DND-41 (cell line): ENCODE measurements around the gene FAM13A.

Experiments
- ATAC-seq: fragments of 200-7000 bp; cut with Tn5 transposase; 3 replicates; pipeline ENCODE4 v1.9.1; 2021; ENCODE audit warnings: low read depth; ENCODE audit not compliant: insufficient read depth
- DNase-seq: peaks from one replicate; pipeline ENCODE4 v3.0.0-alpha.2; 2020
- H2AFZ ChIP-seq: 2 replicates; pipeline ENCODE4 v1.6.0; 2012; ENCODE audit warnings: low read depth, low read length
- H3K27ac ChIP-seq: 2 replicates; pipeline ENCODE4 v1.5.1; 2012; ENCODE audit warnings: low read length, inconsistent platforms
- H3K27me3 ChIP-seq: fragments of 200-600 bp; sonication (generic); 2 replicates; pipeline ENCODE4 v1.6.0; 2012; ENCODE audit warnings: low read length, mild to moderate bottlenecking, inconsistent platforms; ENCODE audit not compliant: insufficient read depth, poor library complexity
- H3K36me3 ChIP-seq: 2 replicates; pipeline ENCODE4 v1.5.1; 2012; ENCODE audit warnings: low read length, inconsistent platforms; ENCODE audit not compliant: insufficient read depth
- H3K4me1 ChIP-seq: 2 replicates; pipeline ENCODE4 v1.5.1; 2012; ENCODE audit warnings: mild to moderate bottlenecking, low read length; ENCODE audit not compliant: insufficient read depth
- H3K4me2 ChIP-seq: 2 replicates; pipeline ENCODE4 v1.6.0; 2012; ENCODE audit warnings: mild to moderate bottlenecking, moderate library complexity, low read length, inconsistent platforms; ENCODE audit not compliant: insufficient read depth
- H3K4me3 ChIP-seq, 2 experiments: fragments of 200-600 bp in 1 of 2; shearing (Covaris generic) in 1 of 2; 2 replicates each; pipeline ENCODE4 v1.5.1; 2012 to 2016; ENCODE audit warnings: inconsistent platforms in 2 of 2, low read length in 2 of 2, mild to moderate bottlenecking in 2 of 2, low read depth in 1 of 2, moderate library complexity in 1 of 2
- H3K79me2 ChIP-seq: 2 replicates; pipeline ENCODE4 v1.6.0; 2012; ENCODE audit warnings: low read length, inconsistent platforms; ENCODE audit not compliant: insufficient read depth
- H3K9ac ChIP-seq: 2 replicates; pipeline ENCODE4 v1.6.0; 2012; ENCODE audit warnings: low read depth, mild to moderate bottlenecking, inconsistent platforms, low read length, moderate library complexity
- H3K9me3 ChIP-seq: 2 replicates; pipeline ENCODE4 v1.5.1; 2012; ENCODE audit warnings: low read length, moderate library complexity, mild to moderate bottlenecking, inconsistent platforms; ENCODE audit not compliant: insufficient read depth, severe bottlenecking
- H4K20me1 ChIP-seq: 2 replicates; pipeline ENCODE4 v1.6.0; 2012; ENCODE audit warnings: low read length; ENCODE audit not compliant: insufficient read depth
- EZH2 ChIP-seq: IDR thresholded peaks from 3 replicates; pipeline ENCODE4 v1.6.1; 2012; ENCODE audit warnings: borderline replicate concordance, low read depth, mild to moderate bottlenecking, moderate library complexity, low read length, inconsistent platforms; ENCODE audit not compliant: severe bottlenecking
- TF ChIP-seq, protein P1 (sequence below): IDR thresholded peaks from 2 replicates; pipeline ENCODE4 v1.5.1; 2012; ENCODE audit warnings: borderline replicate concordance, low read length, moderate library complexity, mild to moderate bottlenecking; ENCODE audit not compliant: poor library complexity, severe bottlenecking; ENCODE audit errors: extremely low read depth

The FAM13A gene

DNA sequence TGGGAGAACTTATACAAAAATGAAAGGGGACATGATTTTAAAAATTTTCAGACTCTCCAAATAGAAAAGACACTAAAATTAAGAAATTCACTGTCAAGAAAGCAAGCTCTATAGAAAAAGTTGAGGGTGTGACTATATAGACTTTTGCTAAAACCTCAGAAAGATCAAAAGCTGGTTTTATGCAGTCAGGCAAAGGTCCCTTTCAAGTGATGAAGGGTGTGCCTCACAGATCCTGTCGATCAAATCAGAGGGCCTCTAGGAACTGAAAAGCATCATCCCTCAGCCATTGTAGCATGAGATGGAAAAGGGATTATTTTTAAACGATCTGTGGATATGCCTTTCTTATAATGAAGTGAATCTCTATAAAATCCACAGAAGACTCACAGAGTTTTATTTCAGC is 116.5 kb downstream of the FAM13A start:
- H4K20me1 ChIP-seq, result no peaks in the 10 kb centered on the region
- no peak overlapping the region for H3K27ac ChIP-seq
- H3K27me3 ChIP-seq, result peaks cover 2% of the 10 kb centered on the region
- DNase-seq, result no peak
- ATAC-seq, result no peak
- H2AFZ ChIP-seq, result no peak overlapping the region
- no peak overlapping the region for H3K4me3 ChIP-seq
- no peaks in the 10 kb centered on the region for H3K9me3 ChIP-seq
- H3K4me2 ChIP-seq, result no peak overlapping the region
- H3K4me1 ChIP-seq, result no peaks in the 10 kb centered on the region
- no peak overlapping the region for H3K9ac ChIP-seq
- TF ChIP-seq, protein P1, sequence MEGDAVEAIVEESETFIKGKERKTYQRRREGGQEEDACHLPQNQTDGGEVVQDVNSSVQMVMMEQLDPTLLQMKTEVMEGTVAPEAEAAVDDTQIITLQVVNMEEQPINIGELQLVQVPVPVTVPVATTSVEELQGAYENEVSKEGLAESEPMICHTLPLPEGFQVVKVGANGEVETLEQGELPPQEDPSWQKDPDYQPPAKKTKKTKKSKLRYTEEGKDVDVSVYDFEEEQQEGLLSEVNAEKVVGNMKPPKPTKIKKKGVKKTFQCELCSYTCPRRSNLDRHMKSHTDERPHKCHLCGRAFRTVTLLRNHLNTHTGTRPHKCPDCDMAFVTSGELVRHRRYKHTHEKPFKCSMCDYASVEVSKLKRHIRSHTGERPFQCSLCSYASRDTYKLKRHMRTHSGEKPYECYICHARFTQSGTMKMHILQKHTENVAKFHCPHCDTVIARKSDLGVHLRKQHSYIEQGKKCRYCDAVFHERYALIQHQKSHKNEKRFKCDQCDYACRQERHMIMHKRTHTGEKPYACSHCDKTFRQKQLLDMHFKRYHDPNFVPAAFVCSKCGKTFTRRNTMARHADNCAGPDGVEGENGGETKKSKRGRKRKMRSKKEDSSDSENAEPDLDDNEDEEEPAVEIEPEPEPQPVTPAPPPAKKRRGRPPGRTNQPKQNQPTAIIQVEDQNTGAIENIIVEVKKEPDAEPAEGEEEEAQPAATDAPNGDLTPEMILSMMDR, result no peak
- TF ChIP-seq EZH2, result no peak
- no peaks in the 10 kb centered on the region for H3K36me3 ChIP-seq
- no peaks in the 10 kb centered on the region for H3K79me2 ChIP-seq

- Histone ChIP-seq H2AFZ (no peak overlapping the region), H3K9ac (no peak overlapping the region), H3K4me2 (no peak overlapping the region), H3K79me2 (no peaks in the 10 kb centered on the region), H3K4me3 (no peak overlapping the region), H4K20me1 (no peaks in the 10 kb centered on the region), H3K27me3 (peaks cover 2% of the 10 kb centered on the region), H3K27ac (no peak overlapping the region), H3K4me1 (no peaks in the 10 kb centered on the region), H3K36me3 (no peaks in the 10 kb centered on the region), H3K9me3 (no peaks in the 10 kb centered on the region)
- no peak for DNase-seq
- ATAC-seq, result no peak
- TF ChIP-seq EZH2, result no peak
- TF ChIP-seq, protein P1, result no peak
Observed at GRCh38 chr4:88939697-88940096, 117.3 kb downstream of the FAM13A start.

DNA sequence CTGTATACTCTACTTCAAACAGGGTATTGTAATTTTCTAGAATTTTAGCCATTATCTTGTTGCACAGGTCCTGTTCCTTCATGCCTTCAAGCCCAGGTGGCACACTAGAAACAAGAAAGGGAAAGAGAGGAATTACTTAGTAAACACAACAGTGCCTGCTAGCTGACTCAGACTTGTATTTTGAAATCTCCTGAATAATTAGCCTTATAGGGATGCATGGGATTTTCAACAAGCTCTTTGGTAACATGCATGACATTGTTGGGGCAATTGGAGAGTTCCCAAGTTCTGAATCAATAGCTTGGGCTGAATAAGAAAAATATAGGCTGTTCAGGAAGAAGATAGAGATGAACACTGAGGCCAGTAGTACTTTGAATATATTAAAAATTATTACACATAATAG is 118.8 kb downstream of the FAM13A start:
- ATAC-seq (no peak), DNase-seq (no peak)
- Histone ChIP-seq H3K27me3 (peaks cover 2% of the 10 kb centered on the region), H3K27ac (no peak overlapping the region), H3K4me2 (no peak overlapping the region), H3K79me2 (no peaks in the 10 kb centered on the region), H3K4me3 (no peak overlapping the region), H3K4me1 (no peaks in the 10 kb centered on the region), H3K9ac (no peak overlapping the region), H3K9me3 (no peaks in the 10 kb centered on the region), H2AFZ (no peak overlapping the region), H4K20me1 (no peaks in the 10 kb centered on the region), H3K36me3 (no peaks in the 10 kb centered on the region)
- no peak for TF ChIP-seq EZH2
- TF ChIP-seq, protein P1, result no peak

DNA sequence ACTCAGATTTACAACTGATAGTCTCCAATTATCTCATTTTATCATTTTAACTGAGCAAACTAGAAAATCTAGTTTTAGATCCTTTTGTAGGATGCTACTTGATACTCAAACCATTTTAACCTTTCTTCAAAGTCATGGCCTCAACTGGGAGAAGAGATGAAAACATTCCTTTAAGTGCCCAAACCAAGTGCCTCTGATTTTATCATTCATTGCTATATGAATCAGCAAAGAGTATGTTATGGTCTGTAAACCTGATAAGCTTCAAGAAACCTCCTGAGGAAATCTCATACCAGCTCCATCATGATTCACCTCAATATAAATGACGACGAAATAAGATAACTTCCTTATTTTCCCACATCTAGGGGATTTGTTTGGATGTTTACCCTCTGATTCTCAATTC is 119.9 kb downstream of the FAM13A start:
- ATAC-seq, result no peak
- no peak overlapping the region for H3K4me3 ChIP-seq
- no peak for DNase-seq
- no peaks in the 10 kb centered on the region for H3K9me3 ChIP-seq
- no peaks in the 10 kb centered on the region for H3K4me1 ChIP-seq
- no peaks in the 10 kb centered on the region for H3K79me2 ChIP-seq
- peaks cover 2% of the 10 kb centered on the region for H3K27me3 ChIP-seq
- H3K4me2 ChIP-seq, result no peak overlapping the region
- no peaks in the 10 kb centered on the region for H3K36me3 ChIP-seq
- no peak overlapping the region for H3K9ac ChIP-seq
- no peak overlapping the region for H3K27ac ChIP-seq
- no peaks in the 10 kb centered on the region for H4K20me1 ChIP-seq
- no peak overlapping the region for H2AFZ ChIP-seq
- TF ChIP-seq EZH2, result no peak
- TF ChIP-seq, protein P1, result no peak
